Measurements from ENCODE around the gene CACNB1. TPM values are rescaled to one million over a fixed set of nuclear protein-coding genes. Genes with fewer than 3 reads are reported as not detected.

Gene CACNB1
- polyA plus RNA-seq, 1 of the 3 experiments (the other 2 are of a cell fraction), result 7.4 TPM

- Histone ChIP-seq H3K9me2 (no peaks in the 10 kb centered on the region), H3K9ac (no peak overlapping the region), H3K9me3 (no peaks in the 10 kb centered on the region), H2AFZ (ENCODE audit: low read depth) (no peak overlapping the region), H3K4me2 (no peak overlapping the region), H3K27me3 (ENCODE audit: insufficient read depth) (no peaks in the 10 kb centered on the region), H3K36me3 (replicated peaks in 1 of 2; ENCODE audit: control insufficient read depth in 1 of 2, insufficient read depth in 2 of 2, low read length in 1 of 2) (peaks cover 33% of the 10 kb centered on the region in 2 experiments), H3K79me2 (ENCODE audit: insufficient read depth) (no peaks in the 10 kb centered on the region), H3K4me3 (ENCODE audit: low read depth in 2 of 2, low read length in 1 of 2) (no peak overlapping the region), H3F3A (replicated peaks; ENCODE audit: insufficient read depth) (peaks cover 3% of the 10 kb centered on the region), H4K20me1 (ENCODE audit: insufficient read depth) (no peaks in the 10 kb centered on the region), H3K4me1 (ENCODE audit: control insufficient read depth in 1 of 2, insufficient read depth in 2 of 2, low read depth in 1 of 2, low read length in 1 of 2) (no peaks in the 10 kb centered on the region; a peak in 1 of 4 replicates), H3K27ac (ENCODE audit: low read depth in 2 of 2, low read length in 1 of 2) (no peak overlapping the region)
- WGBS (ENCODE audit: low lambda C conversion rate), result 81% methylated on average over 4 of the region's 4 CpGs
- POLR2A ChIA-PET, result no interaction called here
- no peak for TF ChIP-seq USF2 (IDR thresholded peaks at IDR 0.05; ENCODE audit: borderline replicate concordance, low read depth, low read length)
- TF ChIP-seq EZH2phosphoT487 (IDR thresholded peaks at IDR 0.05; ENCODE audit: borderline replicate concordance, low read depth), result no peak
- no peak for TF ChIP-seq RCOR1 (IDR thresholded peaks at IDR 0.05; ENCODE audit: low read length)
- no peak for TF ChIP-seq NRF1 (IDR thresholded peaks at IDR 0.05; ENCODE audit: low read depth, low read length)
- TF ChIP-seq CHD2 (IDR thresholded peaks at IDR 0.05; ENCODE audit: low read length, partially characterized antibody), result no peak
- no peak for TF ChIP-seq SIN3A (IDR thresholded peaks at IDR 0.05; ENCODE audit: borderline replicate concordance, low read depth, low read length)
- TF ChIP-seq GABPA (IDR thresholded peaks at IDR 0.05; ENCODE audit: low read depth), result no peak
- TF ChIP-seq FOXJ3 (CRISPR knock-in tag; IDR thresholded peaks at IDR 0.05), result no peak
- DNase-seq, result no peak
- CTCF ChIA-PET, result interaction anchor here (1.4 to 6.2 kb wide), 2 partner anchors 13 to 24 kb away, joined by 5 to 71 read pairs; partner anchors contain the start of gene PLXDC1
Observed at GRCh38 chr17:39178536-39178935, 18.9 kb downstream of the CACNB1 start.

DNA sequence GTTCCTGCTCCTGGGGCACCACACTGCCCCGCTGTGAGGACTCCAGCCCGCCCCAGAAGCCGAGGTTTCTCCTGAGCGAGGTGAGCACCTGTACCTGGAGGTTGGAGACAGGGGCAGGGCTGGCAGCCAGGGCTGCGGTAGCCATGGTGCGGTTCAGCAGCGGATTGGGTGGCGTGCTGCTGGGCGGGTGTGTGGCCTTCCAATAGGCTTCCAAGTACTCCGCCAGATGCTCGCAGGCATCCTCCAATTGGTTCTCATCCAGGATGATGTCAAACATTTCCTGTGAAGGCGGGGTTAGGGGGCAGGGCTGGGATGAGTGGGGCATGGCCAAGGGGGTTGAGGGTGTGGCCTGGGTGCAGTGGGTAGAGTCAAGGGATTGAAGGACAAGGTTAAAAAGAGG, 20.2 kb downstream of the CACNB1 start:
- ChIA-PET CTCF (interaction anchor here (6.2 kb wide), 1 partner anchor 23 kb away, joined by 71 read pairs; the partner anchor contains the start of gene PLXDC1), POLR2A (no interaction called here)
- Histone ChIP-seq H3K9me2 (no peaks in the 10 kb centered on the region), H3K4me3 (ENCODE audit: low read depth in 2 of 2, low read length in 1 of 2) (no peak overlapping the region), H3K27me3 (ENCODE audit: insufficient read depth) (no peaks in the 10 kb centered on the region), H3K4me2 (no peak overlapping the region), H3K27ac (ENCODE audit: low read depth in 2 of 2, low read length in 1 of 2) (no peak overlapping the region), H3K9ac (no peak overlapping the region), H3K36me3 (replicated peaks in 1 of 2; ENCODE audit: control insufficient read depth in 1 of 2, insufficient read depth in 2 of 2, low read length in 1 of 2) (peaks cover 25 to 27% of the 10 kb centered on the region in 2 experiments), H3K9me3 (no peaks in the 10 kb centered on the region), H3K4me1 (ENCODE audit: control insufficient read depth in 1 of 2, insufficient read depth in 2 of 2, low read depth in 1 of 2, low read length in 1 of 2) (no peaks in the 10 kb centered on the region; a peak in 1 of 4 replicates), H4K20me1 (ENCODE audit: insufficient read depth) (no peaks in the 10 kb centered on the region), H3K79me2 (ENCODE audit: insufficient read depth) (no peaks in the 10 kb centered on the region), H3F3A (replicated peaks; ENCODE audit: insufficient read depth) (peaks cover 3% of the 10 kb centered on the region), H2AFZ (ENCODE audit: low read depth) (no peak overlapping the region)
- DNase-seq, result peak; percentile 59
- WGBS (ENCODE audit: low lambda C conversion rate), result 97% methylated on average over 8 of the region's 12 CpGs
- TF ChIP-seq, protein P1, sequence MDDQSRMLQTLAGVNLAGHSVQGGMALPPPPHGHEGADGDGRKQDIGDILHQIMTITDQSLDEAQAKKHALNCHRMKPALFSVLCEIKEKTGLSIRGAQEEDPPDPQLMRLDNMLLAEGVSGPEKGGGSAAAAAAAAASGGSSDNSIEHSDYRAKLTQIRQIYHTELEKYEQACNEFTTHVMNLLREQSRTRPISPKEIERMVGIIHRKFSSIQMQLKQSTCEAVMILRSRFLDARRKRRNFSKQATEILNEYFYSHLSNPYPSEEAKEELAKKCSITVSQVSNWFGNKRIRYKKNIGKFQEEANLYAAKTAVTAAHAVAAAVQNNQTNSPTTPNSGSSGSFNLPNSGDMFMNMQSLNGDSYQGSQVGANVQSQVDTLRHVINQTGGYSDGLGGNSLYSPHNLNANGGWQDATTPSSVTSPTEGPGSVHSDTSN (IDR thresholded peaks at IDR 0.05), result no peak
- TF ChIP-seq REST (IDR thresholded peaks at IDR 0.05; ENCODE audit: low read depth, low read length) (no peak), RXRA (IDR thresholded peaks at IDR 0.05; ENCODE audit: borderline replicate concordance, low read depth) (no peak), EP300 (IDR thresholded peaks at IDR 0.05; ENCODE audit: borderline replicate concordance in 1 of 2, low read depth in 1 of 2, low read length in 1 of 2) (no peak), MXI1 (IDR thresholded peaks at IDR 0.05; ENCODE audit: low read depth, low read length) (no peak), SMC3 (IDR thresholded peaks at IDR 0.05; ENCODE audit: low read depth, low read length) (no peak), RFX5 (IDR thresholded peaks at IDR 0.05; ENCODE audit: low read length) (no peak), TEAD4 (IDR thresholded peaks at IDR 0.05; ENCODE audit: borderline replicate concordance, insufficient read depth) (no peak), GABPA (IDR thresholded peaks at IDR 0.05; ENCODE audit: low read depth) (no peak), YY1 (IDR thresholded peaks at IDR 0.05; ENCODE audit: low read depth) (no peak), POLR2AphosphoS5 (IDR thresholded peaks at IDR 0.05; ENCODE audit: low read depth, low read length) (no peak), USF2 (IDR thresholded peaks at IDR 0.05; ENCODE audit: borderline replicate concordance, low read depth, low read length) (no peak), RAD21 (IDR thresholded peaks at IDR 0.05; ENCODE audit: low read length) (no peak), ELF1 (IDR thresholded peaks at IDR 0.05) (no peak)
